ENCODE data around the gene GGT1.
"Not testable (repeated sequence)": the region's sequence is repeated elsewhere in the genome, so short reads cannot be mapped to it uniquely, and the experiment has no call there.

The GGT1 gene

GRCh38 chr22:24644409-24644808, 41.4 kb downstream of the GGT1 start:
- peak; percentile 27 for DNase-seq

- DNase-seq: not testable (repeated sequence)
Measured at GRCh38 chr22:24645408-24646399, 42.7 kb downstream of the GGT1 start.

- DNase-seq: not testable (repeated sequence)
Measured at GRCh38 chr22:24646756-24647155, 43.8 kb downstream of the GGT1 start.

- DNase-seq: not testable (repeated sequence)
Measured at GRCh38 chr22:24649371-24649770, 46.4 kb downstream of the GGT1 start.

- DNase-seq: not testable (repeated sequence)
Measured at GRCh38 chr22:24650884-24651283, 47.9 kb downstream of the GGT1 start.

- not testable (repeated sequence) for DNase-seq
Measured at GRCh38 chr22:24665395-24665794, 62.4 kb downstream of the GGT1 start.

GRCh38 chr22:24667904-24668303, 64.9 kb downstream of the GGT1 start:
- DNase-seq: not testable (repeated sequence)

GRCh38 chr22:24672532-24672931, 69.5 kb downstream of the GGT1 start:
- not testable (repeated sequence) for DNase-seq
